ENCODE results near the gene MAPK11. TPM values are rescaled to one million over a fixed set of nuclear protein-coding genes. Genes with fewer than 3 reads are reported as not detected.
A peak's percentile ranks its signal among the peaks of the same experiment; 100 is the strongest.

The MAPK11 gene
- total and polyA plus RNA-seq, 9 of the 15 experiments (the other 6 are each of a cell fraction or from before 2014, with no cell fraction given): 0.06 to 14.6 (median 5.3) TPM

GRCh38 chr22:50276143-50276542, 6.0 kb upstream of the MAPK11 start (continued):
- no peak for TF ChIP-seq KDM1A (IDR thresholded peaks at IDR 0.05)

DNA sequence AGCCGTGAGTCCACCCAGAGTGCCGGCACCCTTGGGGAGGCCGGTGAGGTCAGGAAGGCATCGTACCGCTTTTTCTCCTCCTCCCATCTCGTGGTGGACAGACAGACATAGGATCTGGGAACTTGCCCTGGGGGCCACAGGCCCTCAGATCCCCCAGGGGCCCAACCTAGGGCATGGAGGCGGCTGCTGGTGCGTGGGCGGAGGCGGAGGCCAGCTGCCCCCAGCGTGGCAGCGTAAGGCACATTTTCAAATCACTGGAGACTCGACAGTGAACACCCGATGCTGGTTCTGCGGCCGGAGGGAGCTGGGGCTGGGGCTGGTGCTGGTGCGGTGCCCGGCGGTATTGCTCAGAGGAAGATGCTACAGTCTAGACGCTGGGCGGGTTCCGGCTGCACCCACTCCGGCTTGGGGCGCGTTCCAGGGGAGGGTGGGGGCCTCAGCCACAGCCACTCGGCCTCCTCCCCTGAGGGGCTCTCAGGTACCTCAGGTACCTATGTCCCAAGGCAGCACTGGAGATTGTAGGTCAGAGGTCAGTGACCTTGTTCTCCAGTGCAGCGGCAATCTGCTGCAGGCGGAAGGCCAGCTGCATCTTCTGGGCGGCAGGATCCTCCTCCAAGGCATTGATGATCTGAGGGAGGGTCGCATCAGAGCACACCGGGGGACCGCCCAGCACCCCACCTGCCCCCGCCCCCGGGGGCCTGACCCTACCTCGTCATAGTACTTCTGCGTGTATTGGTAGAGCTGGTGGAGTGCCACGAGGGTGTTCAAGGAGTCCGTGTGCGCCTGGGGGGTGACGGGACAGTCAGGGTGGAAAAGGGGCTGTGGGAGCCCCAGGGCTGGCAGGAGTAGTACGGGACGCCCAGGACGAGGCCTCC, 5.2 kb upstream of the MAPK11 start:
- ChIA-PET CTCF (ENCODE audit: low intra/inter-chr PET ratio) (interaction anchor here (1.3 to 2.4 kb wide), 2 partner anchors 65 to 67 kb away, joined by 4 to 8 read pairs; partner anchors contain the start of gene PPP6R2), POLR2A (no interaction called here)
- H3K4me2 ChIP-seq (ENCODE audit: insufficient read depth, low read length): no peak overlapping the region
- H3K9me1 ChIP-seq (ENCODE audit: control insufficient read depth, insufficient read depth, low read length): no peaks in the 10 kb centered on the region
- no peak overlapping the region for H2AFZ ChIP-seq (ENCODE audit: low read depth, low read length)
- FAIRE-seq: no peak
- no peak for DNase-seq (ENCODE audit: extremely low read depth in 1 of 4, low spot score in 3 of 4)
- in situ Hi-C loops (cut with MboI) (no loop called here), intact Hi-C loops (cut with micrococcal nuclease) (loop anchor here (2.0 kb wide), 1 partner anchor 67 kb away; the partner anchor contains the start of gene PPP6R2)
- 96% methylated on average over 10 of the region's 43 CpGs for WGBS (ENCODE audit: insufficient coverage, low coverage, missing lambda C conversion rate)
- H3K9ac ChIP-seq (ENCODE audit: insufficient read depth in 1 of 2, low read depth in 2 of 2, low read length in 2 of 2): no peak overlapping the region
- H3K36me3 ChIP-seq (ENCODE audit: control insufficient read depth, insufficient read depth, low read length): peaks cover 35% of the 10 kb centered on the region; the same call in 1 of the 3 replicates
- ATAC-seq: no peak
- no peaks in the 10 kb centered on the region for H3K79me2 ChIP-seq (ENCODE audit: control insufficient read depth, insufficient read depth, low read length)
- no peaks in the 10 kb centered on the region for H4K20me1 ChIP-seq (replicated peaks; ENCODE audit: control insufficient read depth, insufficient read depth, low read length)
- no peak overlapping the region for H3K27ac ChIP-seq (ENCODE audit: extremely low read depth, low read depth, low read length)
- H3K9me3 ChIP-seq (replicated peaks; ENCODE audit: control insufficient read depth, insufficient read depth, low read depth, low read length): no peaks in the 10 kb centered on the region
- H3K4me3 ChIP-seq: no peak overlapping the region
- no TSS peak for BruUV-seq (replicated peaks)
- peak; percentile 32 for TF ChIP-seq EGR1 (conservative IDR thresholded peaks at IDR 0.05)
- no peak for TF ChIP-seq ZFPM2 (CRISPR knock-in tag; IDR thresholded peaks at IDR 0.05)
- H3K27me3 ChIP-seq (ENCODE audit: control insufficient read depth in 2 of 2, insufficient read depth in 2 of 2, low read length in 2 of 2): no peaks in the 10 kb centered on the region
- peaks cover 0 to 48% of the 10 kb centered on the region in 2 experiments; a peak in 3 of 5 replicates for H3K4me1 ChIP-seq (replicated peaks in 1 of 2; ENCODE audit: control insufficient read depth in 2 of 2, insufficient read depth in 2 of 2, low read length in 2 of 2)

All from K562 (cell line).